ENCODE results near the gene SERPINE2.
"Not testable (repeated sequence)": the region's sequence is repeated elsewhere in the genome, so short reads cannot be mapped to it uniquely, and the experiment has no call there.

The SERPINE2 gene

DNA sequence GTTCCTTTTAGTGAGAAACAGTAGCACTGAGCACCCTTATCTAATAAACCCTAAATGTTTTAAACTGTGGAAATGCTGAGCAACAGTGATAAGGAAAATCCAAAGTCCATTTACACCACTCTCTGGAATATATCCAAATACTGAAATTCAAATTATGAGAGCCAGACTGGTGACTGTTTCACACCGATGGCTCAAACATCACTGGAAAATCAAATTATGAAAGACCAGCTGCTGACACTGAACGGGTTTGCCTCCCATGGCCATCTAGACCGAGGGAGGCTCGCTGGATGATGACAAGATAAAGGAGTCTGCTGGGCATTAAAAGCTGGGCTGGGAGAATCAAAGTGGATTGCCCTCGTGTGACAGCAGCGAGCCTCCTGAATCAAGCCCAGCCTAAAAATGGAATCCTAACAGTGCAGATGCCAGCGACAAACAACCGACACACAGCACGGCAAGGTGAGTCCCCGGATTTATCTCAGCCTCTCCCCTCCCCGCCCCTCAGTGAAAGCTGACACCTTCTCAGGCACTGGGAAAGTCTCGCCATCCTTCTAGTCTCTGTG is 30.3 kb downstream of the SERPINE2 start:
- H3K4me3 Mint-ChIP-seq, result no peak overlapping the region
- no peaks in the 10 kb centered on the region for H3K4me1 Mint-ChIP-seq
- peaks cover 14% of the 10 kb centered on the region for H3K27me3 Mint-ChIP-seq
- no peaks in the 10 kb centered on the region for H3K36me3 Mint-ChIP-seq
- ATAC-seq, result no peak
- no peak overlapping the region for H3K27ac Mint-ChIP-seq
- H3K9me3 Mint-ChIP-seq, result no peaks in the 10 kb centered on the region

DNA sequence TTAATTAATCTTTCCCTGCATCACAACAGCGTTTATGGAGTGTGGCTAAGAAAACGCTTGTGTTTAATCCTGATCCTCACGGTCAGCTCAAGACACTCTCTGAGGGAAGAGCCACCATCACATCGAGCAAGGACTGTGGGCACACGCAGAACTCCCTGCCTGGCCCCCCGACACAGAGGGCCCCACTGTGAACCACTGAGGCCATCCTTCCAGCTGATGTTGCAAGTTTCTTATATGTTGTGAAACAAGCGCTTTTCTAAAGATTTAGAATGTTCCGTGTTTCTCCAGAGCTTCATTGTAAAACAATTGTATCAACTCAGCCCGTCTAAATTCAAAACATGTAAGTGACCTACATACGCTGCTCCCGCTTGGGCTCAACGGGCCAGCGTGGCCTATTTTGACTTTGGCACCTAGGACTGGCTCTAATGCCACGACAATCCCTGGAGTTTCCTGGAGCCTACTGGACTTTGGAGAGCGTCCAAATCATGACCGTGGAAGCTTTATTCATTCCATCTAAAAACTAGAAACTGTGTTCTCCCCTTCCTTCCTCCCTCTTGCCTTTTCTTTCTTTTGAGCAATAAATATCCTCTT is 34.9 kb downstream of the SERPINE2 start:
- no peaks in the 10 kb centered on the region for H3K9me3 Mint-ChIP-seq
- no peaks in the 10 kb centered on the region for H3K36me3 Mint-ChIP-seq
- H3K27ac Mint-ChIP-seq, result no peak overlapping the region
- no peak for ATAC-seq
- H3K4me3 Mint-ChIP-seq, result no peak overlapping the region
- H3K4me1 Mint-ChIP-seq, result no peaks in the 10 kb centered on the region
- H3K27me3 Mint-ChIP-seq, result no peaks in the 10 kb centered on the region

DNA sequence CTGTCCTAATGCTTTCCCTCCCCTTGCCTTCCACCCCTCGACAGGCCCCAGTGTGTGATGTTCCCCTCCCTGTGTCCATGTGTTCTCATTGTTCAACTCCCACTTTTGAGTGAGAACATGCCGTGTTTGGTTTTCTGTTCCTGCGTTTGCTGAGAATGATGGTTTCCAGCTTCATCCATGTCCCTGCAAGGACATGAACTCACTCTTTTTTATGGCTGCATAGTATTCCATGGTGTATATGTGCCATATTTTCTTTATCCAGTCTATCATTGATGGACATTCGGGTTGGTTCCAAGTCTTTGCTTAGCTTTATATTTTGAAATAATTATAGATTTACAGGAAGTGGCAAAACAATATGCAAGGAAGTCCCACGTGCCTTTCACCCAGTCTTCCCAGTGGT is 38.4 kb downstream of the SERPINE2 start:
- not testable (repeated sequence) for ATAC-seq, H3K36me3 Mint-ChIP-seq, H3K9me3 Mint-ChIP-seq, H3K4me3 Mint-ChIP-seq, H3K27ac Mint-ChIP-seq, H3K4me1 Mint-ChIP-seq, H3K27me3 Mint-ChIP-seq

- Mint-ChIP-seq H3K36me3 (no peaks in the 10 kb centered on the region), H3K4me1 (no peaks in the 10 kb centered on the region), H3K27ac (no peak overlapping the region), H3K9me3 (no peaks in the 10 kb centered on the region), H3K27me3 (no peaks in the 10 kb centered on the region), H3K4me3 (no peak overlapping the region)
- no peak for ATAC-seq
These were observed 39.2 kb downstream of the SERPINE2 start for GRCh38 chr2:223999862-224000261.

- no peak for ATAC-seq
- H3K9me3 Mint-ChIP-seq, result no peaks in the 10 kb centered on the region
- no peaks in the 10 kb centered on the region for H3K27me3 Mint-ChIP-seq
- no peaks in the 10 kb centered on the region for H3K4me1 Mint-ChIP-seq
- no peaks in the 10 kb centered on the region for H3K36me3 Mint-ChIP-seq
- no peak overlapping the region for H3K27ac Mint-ChIP-seq
- H3K4me3 Mint-ChIP-seq, result no peak overlapping the region
These were observed 40.1 kb downstream of the SERPINE2 start for GRCh38 chr2:223998948-223999347.

DNA sequence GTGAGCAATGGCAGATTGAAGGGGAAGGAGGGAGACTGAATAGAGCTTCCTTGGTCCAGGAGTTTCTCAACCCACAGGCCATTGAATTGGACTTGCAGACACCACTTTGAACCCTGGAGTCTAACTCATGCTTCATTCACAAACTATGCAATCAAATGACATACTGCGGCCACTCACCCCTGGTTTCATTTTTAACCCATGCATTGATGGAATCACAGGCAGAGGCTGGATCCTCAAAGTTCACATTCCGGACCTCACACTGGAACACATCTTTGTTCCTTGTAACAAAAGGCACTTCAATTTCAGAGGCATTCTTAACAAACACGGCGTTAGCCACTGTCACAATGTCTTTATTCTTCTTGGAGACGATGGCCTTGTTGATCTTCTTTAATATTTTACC is 41.1 kb downstream of the SERPINE2 start:
- Mint-ChIP-seq H3K27me3 (no peaks in the 10 kb centered on the region), H3K36me3 (no peaks in the 10 kb centered on the region), H3K4me1 (no peaks in the 10 kb centered on the region), H3K9me3 (no peaks in the 10 kb centered on the region), H3K27ac (no peak overlapping the region), H3K4me3 (no peak overlapping the region)
- no peak for ATAC-seq

GRCh38 chr2:223996391-223996790 is 42.7 kb downstream of the SERPINE2 start:
- H3K9me3 Mint-ChIP-seq, result no peaks in the 10 kb centered on the region
- H3K27me3 Mint-ChIP-seq, result no peaks in the 10 kb centered on the region
- ATAC-seq, result no peak
- no peak overlapping the region for H3K27ac Mint-ChIP-seq
- no peak overlapping the region for H3K4me3 Mint-ChIP-seq
- no peaks in the 10 kb centered on the region for H3K4me1 Mint-ChIP-seq
- H3K36me3 Mint-ChIP-seq, result no peaks in the 10 kb centered on the region

DNA sequence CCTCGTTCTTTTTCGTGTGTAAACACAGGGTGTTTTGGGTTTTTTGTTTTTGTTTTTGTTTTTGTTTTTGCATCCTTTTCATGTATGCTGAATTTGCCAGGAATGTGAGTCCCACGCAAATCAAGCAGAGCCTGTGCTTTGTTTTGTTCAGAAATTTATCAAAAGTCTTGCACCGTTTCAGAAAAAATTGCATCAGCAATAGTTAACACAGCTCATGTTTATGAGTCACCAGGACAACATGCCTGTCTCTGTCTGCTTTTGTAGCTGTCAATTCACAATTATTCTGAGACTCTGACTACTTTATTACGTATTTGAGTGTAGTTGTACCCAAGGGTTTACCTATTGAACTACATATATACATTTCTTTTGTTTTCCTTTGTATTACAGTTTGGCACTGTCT is 43.5 kb downstream of the SERPINE2 start:
- H3K27ac Mint-ChIP-seq, result no peak overlapping the region
- no peak overlapping the region for H3K4me3 Mint-ChIP-seq
- no peak for ATAC-seq
- no peaks in the 10 kb centered on the region for H3K27me3 Mint-ChIP-seq
- H3K9me3 Mint-ChIP-seq, result no peaks in the 10 kb centered on the region
- no peaks in the 10 kb centered on the region for H3K36me3 Mint-ChIP-seq
- no peaks in the 10 kb centered on the region for H3K4me1 Mint-ChIP-seq

DNA sequence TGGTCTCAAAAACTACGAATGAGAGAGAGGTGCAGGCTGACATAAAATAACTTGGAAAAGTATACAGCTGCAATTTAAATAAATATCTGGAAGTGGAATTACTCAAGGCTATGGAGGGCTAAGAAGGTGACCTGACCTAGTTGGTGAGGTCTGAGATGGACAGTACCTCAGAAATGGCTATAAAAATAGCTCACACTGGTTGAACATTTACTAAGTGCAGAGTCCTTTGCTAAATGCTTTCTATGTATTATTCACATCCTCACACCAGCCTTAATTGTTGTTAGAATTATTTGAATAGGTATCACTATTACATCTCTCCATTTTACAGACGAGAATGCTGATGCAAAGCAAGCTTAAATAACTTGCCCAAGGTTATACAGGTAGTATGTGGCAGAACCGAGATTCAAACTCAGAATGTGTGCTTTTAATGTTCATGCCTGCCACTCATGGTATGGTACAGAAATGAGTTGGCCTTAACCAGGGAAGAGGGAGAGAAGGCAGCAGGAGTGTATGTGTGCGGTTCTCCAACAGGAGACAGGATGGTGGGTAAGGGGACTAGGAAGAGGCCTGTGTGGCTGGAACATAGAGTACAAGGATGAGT is 44.4 kb downstream of the SERPINE2 start:
- Mint-ChIP-seq H3K27me3 (no peaks in the 10 kb centered on the region), H3K4me1 (no peaks in the 10 kb centered on the region), H3K9me3 (no peaks in the 10 kb centered on the region), H3K27ac (no peak overlapping the region), H3K4me3 (no peak overlapping the region), H3K36me3 (no peaks in the 10 kb centered on the region)
- no peak for ATAC-seq

DNA sequence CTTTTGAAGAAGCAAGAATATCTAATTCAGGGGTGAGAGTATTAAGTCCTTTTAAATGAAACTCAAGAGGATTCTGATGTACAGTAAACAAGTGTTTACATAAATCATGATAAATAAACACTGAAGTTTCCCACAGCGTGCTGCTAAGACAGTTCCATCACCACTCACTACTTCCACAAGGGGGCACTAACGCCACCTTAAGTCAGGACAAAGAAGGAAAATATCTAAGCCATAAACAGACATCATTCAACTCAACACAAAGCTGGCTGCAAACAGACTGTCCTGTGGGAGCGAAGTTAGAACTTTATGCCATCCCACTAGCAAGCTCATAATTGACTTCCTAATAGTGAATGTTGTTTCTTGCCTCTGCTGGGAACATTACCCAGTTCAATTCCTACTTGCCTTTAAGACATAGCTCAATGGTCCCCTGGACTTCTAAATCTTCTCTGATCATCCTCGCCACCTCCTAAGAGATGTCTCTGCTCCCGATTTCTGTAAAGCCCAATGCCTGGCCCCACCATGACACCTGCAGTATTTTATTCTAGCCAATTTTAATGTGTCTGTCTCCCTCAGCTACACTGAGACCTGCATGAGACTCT is 45.4 kb downstream of the SERPINE2 start:
- no peaks in the 10 kb centered on the region for H3K27me3 Mint-ChIP-seq
- no peaks in the 10 kb centered on the region for H3K36me3 Mint-ChIP-seq
- no peak overlapping the region for H3K27ac Mint-ChIP-seq
- no peaks in the 10 kb centered on the region for H3K4me1 Mint-ChIP-seq
- no peak overlapping the region for H3K4me3 Mint-ChIP-seq
- no peak for ATAC-seq
- no peaks in the 10 kb centered on the region for H3K9me3 Mint-ChIP-seq

GRCh38 chr2:223991611-223992010 is 47.5 kb downstream of the SERPINE2 start:
- no peak for ATAC-seq
- Mint-ChIP-seq H3K9me3 (no peaks in the 10 kb centered on the region), H3K36me3 (no peaks in the 10 kb centered on the region), H3K27me3 (peaks cover 8% of the 10 kb centered on the region), H3K27ac (no peak overlapping the region), H3K4me3 (no peak overlapping the region), H3K4me1 (no peaks in the 10 kb centered on the region)

- ATAC-seq, result no peak
- H3K27ac Mint-ChIP-seq, result no peak overlapping the region
- no peaks in the 10 kb centered on the region for H3K4me1 Mint-ChIP-seq
- H3K9me3 Mint-ChIP-seq, result no peaks in the 10 kb centered on the region
- H3K27me3 Mint-ChIP-seq, result peaks cover 9% of the 10 kb centered on the region
- H3K4me3 Mint-ChIP-seq, result no peak overlapping the region
- H3K36me3 Mint-ChIP-seq, result no peaks in the 10 kb centered on the region
These were observed 49.2 kb downstream of the SERPINE2 start for GRCh38 chr2:223989856-223990232.

- no peaks in the 10 kb centered on the region for H3K36me3 Mint-ChIP-seq
- no peaks in the 10 kb centered on the region for H3K4me1 Mint-ChIP-seq
- no peak for ATAC-seq
- H3K4me3 Mint-ChIP-seq, result no peak overlapping the region
- H3K9me3 Mint-ChIP-seq, result no peaks in the 10 kb centered on the region
- peaks cover 15% of the 10 kb centered on the region for H3K27me3 Mint-ChIP-seq
- H3K27ac Mint-ChIP-seq, result no peak overlapping the region
These were observed 49.8 kb downstream of the SERPINE2 start for GRCh38 chr2:223989206-223989855.

DNA sequence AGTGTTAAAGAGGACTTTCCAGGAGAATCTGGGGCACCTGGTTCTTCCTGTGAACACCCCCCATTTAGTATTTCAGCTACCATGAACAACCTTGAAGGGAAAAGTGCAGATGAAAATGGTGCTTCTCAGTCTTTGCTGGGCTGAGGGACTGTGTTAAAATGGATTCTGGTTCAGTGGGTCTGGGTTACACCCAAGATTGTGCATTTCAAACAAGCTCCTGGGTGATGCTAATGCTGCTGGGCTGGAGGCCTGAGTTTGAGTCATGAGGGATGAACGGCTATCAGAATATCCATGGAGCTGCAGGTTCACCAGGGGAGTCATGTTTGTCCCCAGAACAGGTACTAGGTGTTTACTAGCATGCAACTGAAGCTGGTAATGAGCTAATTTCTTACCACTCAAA is 57.8 kb downstream of the SERPINE2 start:
- Mint-ChIP-seq H3K36me3 (no peaks in the 10 kb centered on the region), H3K9me3 (no peaks in the 10 kb centered on the region), H3K27ac (no peak overlapping the region), H3K4me1 (no peaks in the 10 kb centered on the region), H3K4me3 (no peak overlapping the region), H3K27me3 (peaks cover 7% of the 10 kb centered on the region)
- ATAC-seq, result no peak

DNA sequence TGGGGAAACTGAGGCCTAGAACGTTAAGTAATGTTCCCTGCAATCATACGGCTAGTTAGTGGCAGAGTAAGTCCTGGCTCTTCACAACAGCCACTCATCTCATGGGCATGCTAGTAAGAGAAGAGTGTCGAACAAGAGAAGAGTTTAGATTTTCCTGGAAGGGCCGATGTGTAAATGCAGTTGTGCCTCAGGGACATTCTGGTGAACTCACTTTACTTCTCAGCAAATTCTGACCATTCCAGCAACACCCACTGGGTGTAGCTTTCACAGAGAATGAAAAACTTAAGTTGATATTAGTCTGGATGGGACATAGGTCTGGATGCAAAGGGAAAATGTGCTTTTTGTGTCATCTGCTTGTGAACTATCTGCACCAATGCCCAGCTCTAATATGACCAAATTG is 58.3 kb downstream of the SERPINE2 start:
- no peak for ATAC-seq
- no peak overlapping the region for H3K4me3 Mint-ChIP-seq

GRCh38 chr2:223980397-223980735 is 58.7 kb downstream of the SERPINE2 start:
- Mint-ChIP-seq H3K9me3 (no peaks in the 10 kb centered on the region), H3K4me1 (no peaks in the 10 kb centered on the region), H3K36me3 (no peaks in the 10 kb centered on the region), H3K27me3 (peaks cover 7% of the 10 kb centered on the region), H3K4me3 (no peak overlapping the region), H3K27ac (no peak overlapping the region)
- no peak for ATAC-seq

More for the DNA sequence above, 58.3 kb downstream of the SERPINE2 start:
- Mint-ChIP-seq H3K9me3 (no peaks in the 10 kb centered on the region), H3K27me3 (peaks cover 7% of the 10 kb centered on the region), H3K4me1 (no peaks in the 10 kb centered on the region), H3K36me3 (no peaks in the 10 kb centered on the region), H3K27ac (no peak overlapping the region)
